GM10248 (cell line): ENCODE data around the gene GFI1.
"Not testable (repeated sequence)": the region's sequence is repeated elsewhere in the genome, so short reads cannot be mapped to it uniquely, and the experiment has no call there.

Source experiments
- CTCF ChIA-PET: fragments of 300-600 bp; sonication (Branson Sonifier 250); formaldehyde crosslinking; extraction: SDS; loops from one replicate; lab custom pipeline; 2021; ENCODE audit warnings: antibody characterized with exemption; lab: Yijun Ruan, JAX
- POLR2A ChIA-PET: fragments of 350-650 bp; sonication (Branson Sonifier 250); formaldehyde crosslinking; extraction: SDS; loops from one replicate; lab custom pipeline; 2020; ENCODE audit warnings: antibody characterized with exemption; lab: Yijun Ruan, JAX
- DNase-seq: peaks from one replicate; pipeline ENCODE4 v3.0.0; 2012; ENCODE audit errors: extremely low spot score
- CTCF ChIP-seq: IDR thresholded peaks from 2 replicates; pipeline ENCODE4 v1.5.1; 2012; ENCODE audit warnings: mild to moderate bottlenecking, low read depth; ENCODE audit errors: extremely low read depth, missing control alignments, control extremely low read depth

Gene GFI1

DNA sequence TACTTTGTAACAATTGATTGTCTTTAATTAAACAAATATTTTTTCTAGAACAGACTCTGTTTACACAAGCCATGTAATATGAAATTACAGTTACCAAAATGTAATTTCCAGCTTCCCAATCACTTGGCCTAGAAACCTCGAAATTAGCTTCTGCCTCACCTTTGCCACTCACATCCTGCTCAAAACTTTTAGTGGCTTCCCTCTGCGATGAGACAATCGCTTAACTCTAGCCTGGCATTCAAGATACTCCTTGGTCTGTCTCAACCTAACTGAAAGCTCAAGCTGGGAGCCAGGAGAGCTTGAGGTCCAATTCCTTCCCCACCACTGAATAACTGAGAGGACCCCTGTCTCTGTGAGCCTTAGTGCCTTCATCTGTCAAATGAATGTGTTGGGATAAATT is 42.8 kb downstream of the GFI1 start:
- TF ChIP-seq CTCF, result no peak
- CTCF ChIA-PET, result no interaction called here
- DNase-seq, result no peak
- POLR2A ChIA-PET, result no interaction called here

DNA sequence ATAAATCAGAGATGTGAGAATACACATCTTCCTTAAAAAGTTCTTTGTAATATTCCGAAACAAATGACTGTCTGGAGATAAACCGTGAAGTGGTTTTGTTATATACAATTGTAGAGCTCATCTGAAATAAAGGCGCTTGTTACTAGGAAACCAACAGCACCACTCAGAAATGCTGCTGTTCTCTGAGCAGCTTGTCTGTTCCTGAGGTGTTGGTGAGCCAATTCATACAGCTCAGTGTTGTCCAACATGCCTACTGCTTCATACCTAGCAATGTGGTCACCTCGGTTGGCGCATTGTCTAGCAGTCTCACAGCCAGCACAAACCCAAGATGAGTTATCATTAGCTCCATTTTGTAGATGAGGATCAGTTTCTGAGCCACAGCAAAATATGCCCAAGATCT is 44.4 kb downstream of the GFI1 start:
- ChIA-PET CTCF (no interaction called here), POLR2A (no interaction called here)
- TF ChIP-seq CTCF, result no peak
- DNase-seq, result no peak

- DNase-seq, result no peak
- POLR2A ChIA-PET, result no interaction called here
- CTCF ChIA-PET, result no interaction called here
- TF ChIP-seq CTCF, result no peak
Measured at GRCh38 chr1:92441697-92442342, 44.9 kb downstream of the GFI1 start.

- DNase-seq, result no peak
- ChIA-PET CTCF (no interaction called here), POLR2A (no interaction called here)
- TF ChIP-seq CTCF, result no peak
Measured at GRCh38 chr1:92441316-92441696, 45.4 kb downstream of the GFI1 start.

- CTCF ChIA-PET, result interaction anchor here (1.8 kb wide), 1 partner anchor 17 kb away, joined by 5 read pairs; no protein-coding TSS in a partner anchor
- no peak for DNase-seq
- POLR2A ChIA-PET, result no interaction called here
- TF ChIP-seq CTCF, result no peak
Measured at GRCh38 chr1:92439291-92439690, 47.4 kb downstream of the GFI1 start.

DNA sequence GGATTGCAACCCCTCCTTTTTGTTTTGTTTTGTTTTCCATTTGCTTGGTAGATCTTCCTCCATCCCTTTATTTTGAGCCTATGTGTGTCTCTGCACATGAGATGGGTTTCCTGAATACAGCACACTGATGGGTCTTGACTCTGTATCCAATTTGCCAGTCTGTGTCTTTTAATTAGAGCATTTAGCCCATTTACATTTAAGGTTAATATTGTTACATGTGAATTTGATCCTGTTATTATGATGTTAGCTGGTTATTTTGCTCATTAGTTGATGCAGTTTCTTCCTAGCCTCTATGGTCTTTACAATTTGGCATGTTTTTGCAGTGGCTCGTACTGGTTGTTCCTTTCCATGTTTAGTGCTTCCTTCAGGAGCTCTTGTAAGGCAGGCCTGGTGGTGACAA is 52.2 kb downstream of the GFI1 start:
- DNase-seq, POLR2A ChIA-PET, CTCF ChIA-PET: not testable (repeated sequence)

DNA sequence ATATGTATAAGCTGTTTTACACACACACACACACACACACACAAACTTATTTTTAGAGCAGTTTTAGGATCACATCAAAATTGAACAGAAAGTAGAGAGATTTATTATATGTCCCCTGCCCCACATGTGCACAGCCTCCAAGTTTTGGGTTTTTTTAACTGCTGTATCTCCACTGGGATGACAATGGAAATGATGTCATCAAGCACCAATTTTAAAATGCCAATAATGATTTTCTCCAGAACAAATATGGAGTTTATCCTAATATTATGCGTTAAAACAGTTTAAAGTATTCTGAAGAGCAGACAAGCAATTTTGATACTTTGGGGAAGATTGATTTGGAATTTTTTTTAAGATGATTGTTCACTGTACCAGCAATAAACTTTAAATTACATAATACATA is 56.7 kb downstream of the GFI1 start:
- CTCF ChIA-PET, result interaction anchor here (1.0 to 1.8 kb wide), 2 partner anchors 8 to 33 kb away, joined by 3 to 6 read pairs; no protein-coding TSS in a partner anchor

More for the DNA sequence above, 56.7 kb downstream of the GFI1 start:
- POLR2A ChIA-PET, result interaction anchor here (0.7 kb wide), 1 partner anchor 474 kb away, joined by 3 read pairs; no protein-coding TSS in a partner anchor
- no peak for DNase-seq
- no peak for TF ChIP-seq CTCF
